ENCODE measurements around the gene BLM.

DNA sequence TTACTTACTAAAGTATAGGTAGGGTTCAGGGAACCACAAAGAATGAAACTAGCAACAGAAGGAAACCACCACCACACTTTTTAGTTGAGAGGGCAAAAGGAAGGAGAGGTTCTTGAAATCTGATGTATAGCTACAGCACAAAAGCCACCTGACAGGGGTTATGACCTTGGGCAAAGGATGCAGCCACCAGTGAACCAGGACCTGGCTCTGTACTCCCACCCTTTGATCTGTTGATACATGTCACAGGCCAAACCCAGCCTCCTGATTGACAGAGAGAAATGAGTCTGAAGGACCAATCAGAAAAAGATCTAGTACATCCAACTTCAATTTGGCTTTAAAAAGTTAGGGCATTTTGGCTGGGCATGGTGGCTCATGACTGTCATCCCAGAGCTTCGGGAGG, 20.0 kb upstream of the BLM start:
- no peak for TF ChIP-seq TCF7L2 (IDR thresholded peaks at IDR 0.05; ENCODE audit: low read depth, low read length)
- TF ChIP-seq, protein P1, sequence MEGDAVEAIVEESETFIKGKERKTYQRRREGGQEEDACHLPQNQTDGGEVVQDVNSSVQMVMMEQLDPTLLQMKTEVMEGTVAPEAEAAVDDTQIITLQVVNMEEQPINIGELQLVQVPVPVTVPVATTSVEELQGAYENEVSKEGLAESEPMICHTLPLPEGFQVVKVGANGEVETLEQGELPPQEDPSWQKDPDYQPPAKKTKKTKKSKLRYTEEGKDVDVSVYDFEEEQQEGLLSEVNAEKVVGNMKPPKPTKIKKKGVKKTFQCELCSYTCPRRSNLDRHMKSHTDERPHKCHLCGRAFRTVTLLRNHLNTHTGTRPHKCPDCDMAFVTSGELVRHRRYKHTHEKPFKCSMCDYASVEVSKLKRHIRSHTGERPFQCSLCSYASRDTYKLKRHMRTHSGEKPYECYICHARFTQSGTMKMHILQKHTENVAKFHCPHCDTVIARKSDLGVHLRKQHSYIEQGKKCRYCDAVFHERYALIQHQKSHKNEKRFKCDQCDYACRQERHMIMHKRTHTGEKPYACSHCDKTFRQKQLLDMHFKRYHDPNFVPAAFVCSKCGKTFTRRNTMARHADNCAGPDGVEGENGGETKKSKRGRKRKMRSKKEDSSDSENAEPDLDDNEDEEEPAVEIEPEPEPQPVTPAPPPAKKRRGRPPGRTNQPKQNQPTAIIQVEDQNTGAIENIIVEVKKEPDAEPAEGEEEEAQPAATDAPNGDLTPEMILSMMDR (CRISPR knock-in tag; IDR thresholded peaks at IDR 0.05): no peak
- TF ChIP-seq, protein P2, sequence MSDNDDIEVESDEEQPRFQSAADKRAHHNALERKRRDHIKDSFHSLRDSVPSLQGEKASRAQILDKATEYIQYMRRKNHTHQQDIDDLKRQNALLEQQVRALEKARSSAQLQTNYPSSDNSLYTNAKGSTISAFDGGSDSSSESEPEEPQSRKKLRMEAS (IDR thresholded peaks at IDR 0.05): no peak
- TF ChIP-seq MXI1 (IDR thresholded peaks at IDR 0.05; ENCODE audit: borderline replicate concordance, low read depth, low read length): no peak
- no peak for TF ChIP-seq ZBTB21 (CRISPR knock-in tag; IDR thresholded peaks at IDR 0.05)
- TF ChIP-seq MYC (CRISPR knock-in tag; IDR thresholded peaks at IDR 0.05; ENCODE audit: borderline replicate concordance): no peak
- no peak for TF ChIP-seq GABPA (IDR thresholded peaks at IDR 0.05; ENCODE audit: low read depth, low read length)
- no peak for TF ChIP-seq GABPA (CRISPR knock-in tag; IDR thresholded peaks at IDR 0.05; ENCODE audit: low read depth)
- no peak for TF ChIP-seq ESRRA (CRISPR knock-in tag; IDR thresholded peaks at IDR 0.05; ENCODE audit: low read depth)
- TF ChIP-seq ZNF878 (CRISPR knock-in tag; IDR thresholded peaks at IDR 0.05): no peak
- TF ChIP-seq, protein P3, sequence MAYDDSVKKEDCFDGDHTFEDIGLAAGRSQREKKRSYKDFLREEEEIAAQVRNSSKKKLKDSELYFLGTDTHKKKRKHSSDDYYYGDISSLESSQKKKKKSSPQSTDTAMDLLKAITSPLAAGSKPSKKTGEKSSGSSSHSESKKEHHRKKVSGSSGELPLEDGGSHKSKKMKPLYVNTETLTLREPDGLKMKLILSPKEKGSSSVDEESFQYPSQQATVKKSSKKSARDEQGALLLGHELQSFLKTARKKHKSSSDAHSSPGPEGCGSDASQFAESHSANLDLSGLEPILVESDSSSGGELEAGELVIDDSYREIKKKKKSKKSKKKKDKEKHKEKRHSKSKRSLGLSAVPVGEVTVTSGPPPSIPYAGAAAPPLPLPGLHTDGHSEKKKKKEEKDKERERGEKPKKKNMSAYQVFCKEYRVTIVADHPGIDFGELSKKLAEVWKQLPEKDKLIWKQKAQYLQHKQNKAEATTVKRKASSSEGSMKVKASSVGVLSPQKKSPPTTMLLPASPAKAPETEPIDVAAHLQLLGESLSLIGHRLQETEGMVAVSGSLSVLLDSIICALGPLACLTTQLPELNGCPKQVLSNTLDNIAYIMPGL (CRISPR knock-in tag; IDR thresholded peaks at IDR 0.05; ENCODE audit: borderline replicate concordance in 1 of 2, low read depth in 1 of 2): no peak

Measured in HepG2 (cell line).